H9 (cell line): ENCODE measurements around the gene CCNB2. TPM values are rescaled to one million over a fixed set of nuclear protein-coding genes. Genes with fewer than 3 reads are reported as not detected.

ENCODE experiments used
- DNase-seq: peaks from one replicate; pipeline ENCODE4 v3.0.0-alpha.2; 2017
- H2AFZ ChIP-seq: one replicate; pipeline ENCODE4 v1.6.1; 2013; ENCODE audit warnings: mild to moderate bottlenecking, low read length, control low read depth, moderate library complexity
- H2AK5ac ChIP-seq: 2 replicates; pipeline ENCODE4 v1.6.1; 2013; ENCODE audit warnings: low read length, control low read depth, mixed read lengths; ENCODE audit not compliant: insufficient read length
- H2BK120ac ChIP-seq: one replicate; pipeline ENCODE4 v1.6.1; 2013; ENCODE audit warnings: low read depth, mild to moderate bottlenecking, low read length, control low read depth, inconsistent platforms; ENCODE audit not compliant: poor library complexity, severe bottlenecking
- H2BK12ac ChIP-seq: 2 replicates; pipeline ENCODE4 v1.6.1; 2013; ENCODE audit warnings: low read length, control low read depth, mixed read lengths, low read depth; ENCODE audit not compliant: insufficient read length
- H2BK15ac ChIP-seq: 2 replicates; pipeline ENCODE4 v1.6.1; 2013; ENCODE audit warnings: low read depth, low read length, control low read depth
- H2BK20ac ChIP-seq: one replicate; pipeline ENCODE4 v1.6.1; 2013; ENCODE audit warnings: low read depth, mild to moderate bottlenecking, low read length, control low read depth, inconsistent platforms; ENCODE audit not compliant: poor library complexity, severe bottlenecking
- H2BK5ac ChIP-seq: 2 replicates; pipeline ENCODE4 v1.6.1; 2013; ENCODE audit warnings: low read length, control low read depth, mixed read lengths; ENCODE audit not compliant: insufficient read length
- H3K14ac ChIP-seq: 2 replicates; pipeline ENCODE4 v1.6.1; 2013; ENCODE audit warnings: low read length, control low read depth; ENCODE audit not compliant: insufficient read depth
- H3K18ac ChIP-seq: 2 replicates; pipeline ENCODE4 v1.6.1; 2013; ENCODE audit warnings: low read depth, mild to moderate bottlenecking, mixed read lengths, low read length, control low read depth; ENCODE audit not compliant: insufficient read length
- H3K23ac ChIP-seq: 2 replicates; pipeline ENCODE4 v1.6.1; 2013; ENCODE audit warnings: low read length, control low read depth, mixed read lengths, low read depth; ENCODE audit not compliant: insufficient read length
- H3K23me2 ChIP-seq: 2 replicates; pipeline ENCODE4 v1.6.1; 2013; ENCODE audit warnings: low read depth, mild to moderate bottlenecking, mixed read lengths, low read length, control low read depth; ENCODE audit not compliant: insufficient read length, poor library complexity, severe bottlenecking
- H3K27ac ChIP-seq: 2 replicates; pipeline ENCODE4 v1.5.1; 2013; ENCODE audit warnings: low read length, control low read depth, mixed read lengths, low read depth; ENCODE audit not compliant: insufficient read length
- H3K27me3 ChIP-seq: 2 replicates; pipeline ENCODE4 v1.6.1; 2013; ENCODE audit warnings: low read length, control low read depth, inconsistent platforms; ENCODE audit not compliant: insufficient read depth
- H3K4ac ChIP-seq: 2 replicates; pipeline ENCODE4 v1.6.1; 2013; ENCODE audit warnings: low read depth, mild to moderate bottlenecking, control low read depth, inconsistent platforms, low read length, moderate library complexity
- H3K4me1 ChIP-seq: 2 replicates; pipeline ENCODE4 v1.6.1; 2013; ENCODE audit warnings: low read length, control low read depth, inconsistent platforms; ENCODE audit not compliant: insufficient read depth
- H3K4me2 ChIP-seq: 2 replicates; pipeline ENCODE4 v1.6.1; 2013; ENCODE audit warnings: low read length, control low read depth, mixed read lengths; ENCODE audit not compliant: insufficient read length, insufficient read depth
- H3K56ac ChIP-seq: 2 replicates; pipeline ENCODE4 v1.6.1; 2013; ENCODE audit warnings: low read depth, mild to moderate bottlenecking, mixed read lengths, low read length, control low read depth; ENCODE audit not compliant: insufficient read length
- H3K79me1 ChIP-seq: 2 replicates; pipeline ENCODE4 v1.6.1; 2013; ENCODE audit warnings: low read depth, mild to moderate bottlenecking, moderate library complexity, low read length, control low read depth, inconsistent platforms; ENCODE audit not compliant: insufficient read depth, poor library complexity, severe bottlenecking
- H3K79me2 ChIP-seq: 2 replicates; pipeline ENCODE4 v1.6.1; 2013; ENCODE audit warnings: low read length, control low read depth, inconsistent platforms; ENCODE audit not compliant: insufficient read depth
- H3K9ac ChIP-seq: 2 replicates; pipeline ENCODE4 v1.6.1; 2013; ENCODE audit warnings: low read length, control low read depth, mixed read lengths; ENCODE audit not compliant: insufficient read length; ENCODE audit errors: extremely low read depth
- H3K9me3 ChIP-seq: one replicate; pipeline ENCODE4 v1.6.1; 2013; ENCODE audit warnings: low read depth, low read length, inconsistent platforms; ENCODE audit not compliant: control insufficient read depth
- H3T11ph ChIP-seq: one replicate; pipeline ENCODE4 v1.6.1; 2013; ENCODE audit warnings: mild to moderate bottlenecking, low read length, control low read depth, inconsistent platforms
- H4K20me1 ChIP-seq: one replicate; pipeline ENCODE4 v1.6.1; 2013; ENCODE audit not compliant: control insufficient read depth, insufficient read length, insufficient read depth
- H4K5ac ChIP-seq: 2 replicates; pipeline ENCODE4 v1.6.1; 2013; ENCODE audit warnings: low read depth, mild to moderate bottlenecking, mixed read lengths, low read length, control low read depth; ENCODE audit not compliant: insufficient read length
- H4K8ac ChIP-seq: replicated peaks from 2 replicates; pipeline ENCODE4 v1.6.1; 2013; ENCODE audit warnings: low read length, control low read depth, mixed read lengths, low read depth; ENCODE audit not compliant: insufficient read length
- H4K91ac ChIP-seq: 2 replicates; pipeline ENCODE4 v1.6.1; 2013; ENCODE audit warnings: low read depth, mild to moderate bottlenecking, moderate library complexity, mixed read lengths, low read length, control low read depth; ENCODE audit not compliant: insufficient read length
- H3K27ac Mint-ChIP-seq, 3 experiments: 2 replicates in 2 of 3; 3 replicates in 1 of 3; pipeline ENCODE4 v1.8.0; 2020 to 2021; ENCODE audit warnings: mixed read lengths in 3 of 3, mild to moderate bottlenecking in 1 of 3, moderate library complexity in 1 of 3
- H3K27me3 Mint-ChIP-seq: 2 replicates; pipeline ENCODE4 v1.8.0; 2021; ENCODE audit warnings: low read depth, mild to moderate bottlenecking, moderate library complexity, mixed read lengths
- H3K36me3 Mint-ChIP-seq, 3 experiments: 2 replicates in 2 of 3; 3 replicates in 1 of 3; pipeline ENCODE4 v1.8.0; 2020 to 2021; ENCODE audit warnings: low read depth in 3 of 3, mixed read lengths in 3 of 3; ENCODE audit not compliant: insufficient read depth in 1 of 3
- H3K4me1 Mint-ChIP-seq, 2 experiments: 2 replicates each; pipeline ENCODE4 v1.8.0; 2020; ENCODE audit warnings: mixed read lengths in 2 of 2
- H3K4me3 Mint-ChIP-seq, 2 experiments: 2 replicates in 1 of 2; 3 replicates in 1 of 2; pipeline ENCODE4 v1.8.0; 2020 to 2021; ENCODE audit warnings: mild to moderate bottlenecking in 2 of 2, mixed read lengths in 2 of 2, moderate library complexity in 1 of 2
- H3K9me3 Mint-ChIP-seq, 2 experiments: 2 replicates in 1 of 2; 3 replicates in 1 of 2; pipeline ENCODE4 v1.8.0; 2020; ENCODE audit warnings: mild to moderate bottlenecking in 2 of 2, mixed read lengths in 2 of 2, moderate library complexity in 1 of 2
- WGBS: extraction: QIAGEN DNeasy Blood & Tissue Kit; methylation state at CpG from one replicate; pipeline ENCODE4 v1.1.7; 2013; ENCODE audit warnings: missing lambda C conversion rate, low lambda C conversion rate, mixed read lengths; ENCODE audit not compliant: insufficient read length; ENCODE audit errors: extremely low coverage; 5-methylcytosine and 5-hydroxymethylcytosine counted together
- total RNA-seq: library from RNA; stranded (reverse); gene quantifications from 2 replicates; pipeline ENCODE4 v1.2.1, GENCODE V29; 2021
- TF ChIP-seq, protein P1 (sequence below): fragments of 200-600 bp; sonication (generic); conservative IDR thresholded peaks from 3 replicates; pipeline ENCODE4 v1.8.0; 2021; ENCODE audit warnings: antibody characterized with exemption, mild to moderate bottlenecking

The CCNB2 gene
- total RNA-seq, 1 experiment from 2014 or later: 122 TPM

DNA sequence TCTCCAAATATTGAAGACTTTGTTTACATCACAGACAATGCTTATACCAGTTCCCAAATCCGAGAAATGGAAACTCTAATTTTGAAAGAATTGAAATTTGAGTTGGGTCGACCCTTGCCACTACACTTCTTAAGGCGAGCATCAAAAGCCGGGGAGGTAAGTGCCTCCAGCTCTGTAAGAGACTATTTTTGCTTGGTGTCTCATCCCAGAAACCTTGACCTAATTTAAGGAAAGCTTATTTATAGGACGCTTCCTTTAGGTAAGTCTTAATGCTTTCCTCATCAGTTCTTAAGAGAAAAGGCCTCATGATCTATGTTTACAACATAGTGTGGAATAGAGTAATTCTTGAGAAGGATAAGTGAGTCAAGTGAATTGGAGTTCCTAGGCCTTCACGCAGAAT, 11.8 kb downstream of the CCNB2 start:
- H3K18ac ChIP-seq: no peak overlapping the region
- no peak overlapping the region for H2AK5ac ChIP-seq
- no peak overlapping the region for H3K4me2 ChIP-seq
- no peak overlapping the region for H2BK20ac ChIP-seq
- H3K56ac ChIP-seq: no peak overlapping the region
- H3K27ac ChIP-seq: no peak overlapping the region
- H3K4me3 Mint-ChIP-seq: no peak overlapping the region
- no peak overlapping the region for H4K5ac ChIP-seq
- no peak overlapping the region for H3K9ac ChIP-seq
- no peak overlapping the region for H2BK120ac ChIP-seq
- no peak overlapping the region for H3K23ac ChIP-seq
- H3K4me1 ChIP-seq: no peaks in the 10 kb centered on the region
- no peaks in the 10 kb centered on the region for H3K9me3 Mint-ChIP-seq
- no peaks in the 10 kb centered on the region for H3K27me3 Mint-ChIP-seq
- H4K20me1 ChIP-seq: no peaks in the 10 kb centered on the region
- peaks cover 4% of the 10 kb centered on the region for H3K79me1 ChIP-seq
- H2BK12ac ChIP-seq: no peak overlapping the region
- H2AFZ ChIP-seq: no peak overlapping the region
- H3K4ac ChIP-seq: no peak overlapping the region
- no peak overlapping the region for H2BK15ac ChIP-seq
- H3K79me2 ChIP-seq: no peaks in the 10 kb centered on the region
- peaks cover 55 to 88% (median 84%) of the 10 kb centered on the region in 3 experiments; a peak in 6 of 7 replicates for H3K36me3 Mint-ChIP-seq
- H4K91ac ChIP-seq: no peak overlapping the region
- H3K4me1 Mint-ChIP-seq: no peaks in the 10 kb centered on the region; a peak in 1 of 4 replicates
- no peaks in the 10 kb centered on the region for H3K27me3 ChIP-seq
- no peak overlapping the region for H4K8ac ChIP-seq
- H3K9me3 ChIP-seq: no peaks in the 10 kb centered on the region
- WGBS: no CpG with 5 or more reads among the region's 6 CpGs
- no peak for DNase-seq
- H2BK5ac ChIP-seq: no peak overlapping the region
- no peaks in the 10 kb centered on the region for H3K23me2 ChIP-seq
- TF ChIP-seq, protein P1, sequence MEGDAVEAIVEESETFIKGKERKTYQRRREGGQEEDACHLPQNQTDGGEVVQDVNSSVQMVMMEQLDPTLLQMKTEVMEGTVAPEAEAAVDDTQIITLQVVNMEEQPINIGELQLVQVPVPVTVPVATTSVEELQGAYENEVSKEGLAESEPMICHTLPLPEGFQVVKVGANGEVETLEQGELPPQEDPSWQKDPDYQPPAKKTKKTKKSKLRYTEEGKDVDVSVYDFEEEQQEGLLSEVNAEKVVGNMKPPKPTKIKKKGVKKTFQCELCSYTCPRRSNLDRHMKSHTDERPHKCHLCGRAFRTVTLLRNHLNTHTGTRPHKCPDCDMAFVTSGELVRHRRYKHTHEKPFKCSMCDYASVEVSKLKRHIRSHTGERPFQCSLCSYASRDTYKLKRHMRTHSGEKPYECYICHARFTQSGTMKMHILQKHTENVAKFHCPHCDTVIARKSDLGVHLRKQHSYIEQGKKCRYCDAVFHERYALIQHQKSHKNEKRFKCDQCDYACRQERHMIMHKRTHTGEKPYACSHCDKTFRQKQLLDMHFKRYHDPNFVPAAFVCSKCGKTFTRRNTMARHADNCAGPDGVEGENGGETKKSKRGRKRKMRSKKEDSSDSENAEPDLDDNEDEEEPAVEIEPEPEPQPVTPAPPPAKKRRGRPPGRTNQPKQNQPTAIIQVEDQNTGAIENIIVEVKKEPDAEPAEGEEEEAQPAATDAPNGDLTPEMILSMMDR: no peak
- H3K27ac Mint-ChIP-seq: no peak overlapping the region
- no peak overlapping the region for H3T11ph ChIP-seq
- H3K14ac ChIP-seq: no peak overlapping the region
